HepG2 (cell line): ENCODE results near the gene LCA5. TPM values are rescaled to one million over a fixed set of nuclear protein-coding genes. Genes with fewer than 3 reads are reported as not detected.

ENCODE experiments used
- ARNT ChIP-seq: fragments of 450-650 bp; IDR thresholded peaks from 2 replicates; pipeline ENCODE4 v1.6.1; 2017
- JARID2 ChIP-seq: sonication (generic); formaldehyde crosslinking; IDR thresholded peaks from 2 replicates; pipeline ENCODE4 v1.8.1; 2023; ENCODE audit warnings: missing genetic modification reagents, inconsistent platforms; ENCODE audit not compliant: insufficient replicate concordance
- JUND ChIP-seq: sonication (generic); formaldehyde crosslinking; IDR thresholded peaks from 2 replicates; pipeline ENCODE4 v1.8.0; 2022; ENCODE audit warnings: mild to moderate bottlenecking, missing genetic modification reagents
- PAWR ChIP-seq: sonication (generic); formaldehyde crosslinking; IDR thresholded peaks from 2 replicates; pipeline ENCODE4 v1.4.0; 2020; ENCODE audit warnings: missing genetic modification reagents, mild to moderate bottlenecking, borderline replicate concordance
- PRPF4 ChIP-seq: fragments of 200-400 bp; formaldehyde crosslinking; IDR thresholded peaks from 2 replicates; pipeline ENCODE4 v1.6.1; 2016; ENCODE audit warnings: low read length, low read depth; ENCODE audit not compliant: poor library complexity, severe bottlenecking
- RARA ChIP-seq: IDR thresholded peaks from 2 replicates; pipeline ENCODE4 v1.6.1; 2016; ENCODE audit warnings: missing genetic modification reagents, missing compliant biosample characterization
- REL ChIP-seq: sonication (generic); formaldehyde crosslinking; conservative IDR thresholded peaks from 2 replicates; pipeline ENCODE4 v1.8.0; 2022; ENCODE audit warnings: mild to moderate bottlenecking, missing genetic modification reagents, moderate library complexity
- RFX1 ChIP-seq: fragments of 450-650 bp; IDR thresholded peaks from 2 replicates; pipeline ENCODE4 v1.6.1; 2017
- SMARCE1 ChIP-seq: fragments of 450-650 bp; IDR thresholded peaks from 2 replicates; pipeline ENCODE4 v1.6.1; 2017; ENCODE audit warnings: borderline replicate concordance
- ZBTB42 ChIP-seq: sonication (generic); formaldehyde crosslinking; IDR thresholded peaks from 2 replicates; pipeline ENCODE4 v1.5.0; 2020; ENCODE audit warnings: mild to moderate bottlenecking, missing genetic modification reagents
- ZNF205 ChIP-seq: IDR thresholded peaks from 2 replicates; pipeline ENCODE4 v1.6.1; 2018; ENCODE audit warnings: missing biosample characterization, missing genetic modification reagents
- ZNF207 ChIP-seq: fragments of 450-650 bp; IDR thresholded peaks from 2 replicates; pipeline ENCODE4 v1.6.1; 2016; ENCODE audit warnings: antibody characterized with exemption, borderline replicate concordance
- ZNF337 ChIP-seq: sonication (generic); formaldehyde crosslinking; IDR thresholded peaks from 2 replicates; pipeline ENCODE4 v1.5.1; 2020; ENCODE audit warnings: missing genetic modification reagents, low read depth, mild to moderate bottlenecking, borderline replicate concordance
- ZNF501 ChIP-seq: sonication (generic); formaldehyde crosslinking; IDR thresholded peaks from 2 replicates; pipeline ENCODE4 v1.5.1; 2020; ENCODE audit warnings: mild to moderate bottlenecking, moderate library complexity, missing genetic modification reagents
- ZNF550 ChIP-seq: sonication (generic); formaldehyde crosslinking; IDR thresholded peaks from 2 replicates; pipeline ENCODE4 v1.4.0; 2020; ENCODE audit warnings: mild to moderate bottlenecking, missing genetic modification reagents, borderline replicate concordance
- ZNF556 ChIP-seq: sonication (generic); formaldehyde crosslinking; IDR thresholded peaks from 2 replicates; pipeline ENCODE4 v1.4.0; 2020; ENCODE audit warnings: mild to moderate bottlenecking, missing genetic modification reagents, borderline replicate concordance
- ZNF644 ChIP-seq: IDR thresholded peaks from 2 replicates; pipeline ENCODE4 v1.6.1; 2016; ENCODE audit warnings: low read depth
- ZNF768 ChIP-seq: sonication (generic); formaldehyde crosslinking; IDR thresholded peaks from 2 replicates; pipeline ENCODE4 v1.4.0; 2020; ENCODE audit warnings: missing genetic modification reagents
- ZNF782 ChIP-seq: sonication (generic); formaldehyde crosslinking; IDR thresholded peaks from 2 replicates; pipeline ENCODE4 v1.4.0; 2020; ENCODE audit warnings: missing genetic modification reagents, mild to moderate bottlenecking, borderline replicate concordance
- polyA plus RNA-seq, 8 experiments: library from polyadenylated mRNA; depleted of rRNA in 3 of 8; stranded (reverse) in 7 of 8; unstranded in 1 of 8; fragments of >200 nt; fragmentation: Illumina TruSeq in 4 of 8; extraction: Trizol in 4 of 8; gene quantifications; 2 replicates each; pipeline versions ENCODE4 v1.2.1 to v1.2.3, GENCODE V29; 2011 to 2016; ENCODE audit warnings: low read depth in 4 of 8, missing spikeins in 1 of 8, mixed read lengths in 1 of 8; ENCODE audit not compliant: insufficient read depth in 1 of 8
- total RNA-seq, 5 experiments: library from RNA; depleted of rRNA; stranded (reverse); fragments of >200 nt; fragmentation: Illumina TruSeq; extraction: Trizol; gene quantifications; 2 replicates each; pipeline ENCODE4 v1.2.3, GENCODE V29; 2016; ENCODE audit warnings: low read depth in 1 of 5
- TF ChIP-seq, protein P1 (sequence below): sonication (generic); formaldehyde crosslinking; IDR thresholded peaks from 2 replicates; pipeline ENCODE4 v1.4.0; 2020; ENCODE audit warnings: mild to moderate bottlenecking, missing genetic modification reagents
- TF ChIP-seq, protein P2 (sequence below): sonication (generic); formaldehyde crosslinking; IDR thresholded peaks from 2 replicates; pipeline ENCODE4 v1.4.0; 2020; ENCODE audit warnings: missing genetic modification reagents
- TF ChIP-seq, protein P3 (sequence below): sonication (generic); formaldehyde crosslinking; conservative IDR thresholded peaks from 2 replicates; pipeline ENCODE4 v1.5.0; 2020; ENCODE audit warnings: missing genetic modification reagents
- TF ChIP-seq, protein P4 (sequence below): IDR thresholded peaks from 2 replicates; pipeline ENCODE4 v1.6.1; 2012; ENCODE audit warnings: low read depth, low read length, improper control_type of control experiment
- TF ChIP-seq, protein P5 (sequence below): sonication (generic); formaldehyde crosslinking; IDR thresholded peaks from 2 replicates; pipeline ENCODE4 v1.4.0; 2020; ENCODE audit warnings: missing genetic modification reagents, low read depth, mild to moderate bottlenecking, borderline replicate concordance
- TF ChIP-seq, protein P6 (sequence below): sonication (generic); formaldehyde crosslinking; IDR thresholded peaks from 2 replicates; pipeline ENCODE4 v1.4.0; 2020; ENCODE audit warnings: missing genetic modification reagents

LCA5 gene
- total and polyA plus RNA-seq, 2 of the 13 experiments (the other 11 are each of a cell fraction or from before 2014, with no cell fraction given), result 0.84 to 4.6 TPM

DNA sequence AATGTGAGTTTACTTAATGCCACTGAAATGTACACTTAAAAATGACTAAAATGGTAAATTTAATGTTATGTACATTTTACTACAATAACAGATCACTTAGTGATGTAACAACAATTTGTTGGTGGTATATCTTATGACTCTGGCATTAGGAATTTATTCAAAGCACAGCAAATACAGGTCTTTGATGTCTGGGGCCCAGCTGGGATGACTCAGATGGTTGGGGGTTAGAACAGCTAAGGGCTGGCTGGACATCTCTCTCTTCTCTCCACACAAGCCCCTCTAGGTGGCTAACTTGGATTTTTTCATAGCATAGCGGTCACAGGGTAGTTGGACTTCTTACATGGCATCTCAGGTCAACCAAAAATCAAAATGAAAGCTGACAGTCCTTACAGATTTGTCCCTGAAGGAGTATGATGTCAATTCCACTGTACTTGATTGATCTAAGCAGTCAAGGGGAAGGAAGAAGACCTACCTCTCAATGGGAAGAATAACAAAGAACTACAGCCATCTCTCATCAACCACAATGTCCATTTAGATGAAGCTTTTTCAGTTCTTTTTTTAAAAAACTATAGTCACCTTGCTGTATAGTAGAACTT is 37.5 kb upstream of the LCA5 start (continued):
- TF ChIP-seq, protein P1, sequence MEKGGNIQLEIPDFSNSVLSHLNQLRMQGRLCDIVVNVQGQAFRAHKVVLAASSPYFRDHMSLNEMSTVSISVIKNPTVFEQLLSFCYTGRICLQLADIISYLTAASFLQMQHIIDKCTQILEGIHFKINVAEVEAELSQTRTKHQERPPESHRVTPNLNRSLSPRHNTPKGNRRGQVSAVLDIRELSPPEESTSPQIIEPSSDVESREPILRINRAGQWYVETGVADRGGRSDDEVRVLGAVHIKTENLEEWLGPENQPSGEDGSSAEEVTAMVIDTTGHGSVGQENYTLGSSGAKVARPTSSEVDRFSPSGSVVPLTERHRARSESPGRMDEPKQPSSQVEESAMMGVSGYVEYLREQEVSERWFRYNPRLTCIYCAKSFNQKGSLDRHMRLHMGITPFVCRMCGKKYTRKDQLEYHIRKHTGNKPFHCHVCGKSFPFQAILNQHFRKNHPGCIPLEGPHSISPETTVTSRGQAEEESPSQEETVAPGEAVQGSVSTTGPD (CRISPR knock-in tag), result no peak
- TF ChIP-seq ZNF782 (no peak), RARA (CRISPR knock-in tag) (peak; percentile 31; the same call in 1 of the 2 replicates), ZBTB42 (CRISPR knock-in tag) (no peak), ARNT (no peak), SMARCE1 (no peak), PAWR (no peak), PRPF4 (no peak), JARID2 (CRISPR knock-in tag) (no peak), ZNF550 (CRISPR knock-in tag) (no peak), JUND (CRISPR knock-in tag) (0 out of 2 replicates have a peak, but pooled peaks have one; percentile 61), ZNF501 (no peak), ZNF337 (CRISPR knock-in tag) (no peak), RFX1 (no peak), ZNF207 (no peak), ZNF556 (CRISPR knock-in tag) (no peak), ZNF768 (no peak), ZNF644 (CRISPR knock-in tag) (0 out of 2 replicates have a peak, but pooled peaks have one; percentile 22), ZNF205 (CRISPR knock-in tag) (no peak), REL (no peak)
- TF ChIP-seq, protein P2, sequence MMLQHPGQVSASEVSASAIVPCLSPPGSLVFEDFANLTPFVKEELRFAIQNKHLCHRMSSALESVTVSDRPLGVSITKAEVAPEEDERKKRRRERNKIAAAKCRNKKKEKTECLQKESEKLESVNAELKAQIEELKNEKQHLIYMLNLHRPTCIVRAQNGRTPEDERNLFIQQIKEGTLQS (CRISPR knock-in tag), result peak; percentile 75
- TF ChIP-seq, protein P3, sequence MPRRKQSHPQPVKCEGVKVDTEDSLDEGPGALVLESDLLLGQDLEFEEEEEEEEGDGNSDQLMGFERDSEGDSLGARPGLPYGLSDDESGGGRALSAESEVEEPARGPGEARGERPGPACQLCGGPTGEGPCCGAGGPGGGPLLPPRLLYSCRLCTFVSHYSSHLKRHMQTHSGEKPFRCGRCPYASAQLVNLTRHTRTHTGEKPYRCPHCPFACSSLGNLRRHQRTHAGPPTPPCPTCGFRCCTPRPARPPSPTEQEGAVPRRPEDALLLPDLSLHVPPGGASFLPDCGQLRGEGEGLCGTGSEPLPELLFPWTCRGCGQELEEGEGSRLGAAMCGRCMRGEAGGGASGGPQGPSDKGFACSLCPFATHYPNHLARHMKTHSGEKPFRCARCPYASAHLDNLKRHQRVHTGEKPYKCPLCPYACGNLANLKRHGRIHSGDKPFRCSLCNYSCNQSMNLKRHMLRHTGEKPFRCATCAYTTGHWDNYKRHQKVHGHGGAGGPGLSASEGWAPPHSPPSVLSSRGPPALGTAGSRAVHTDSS, result no peak
- TF ChIP-seq, protein P4, sequence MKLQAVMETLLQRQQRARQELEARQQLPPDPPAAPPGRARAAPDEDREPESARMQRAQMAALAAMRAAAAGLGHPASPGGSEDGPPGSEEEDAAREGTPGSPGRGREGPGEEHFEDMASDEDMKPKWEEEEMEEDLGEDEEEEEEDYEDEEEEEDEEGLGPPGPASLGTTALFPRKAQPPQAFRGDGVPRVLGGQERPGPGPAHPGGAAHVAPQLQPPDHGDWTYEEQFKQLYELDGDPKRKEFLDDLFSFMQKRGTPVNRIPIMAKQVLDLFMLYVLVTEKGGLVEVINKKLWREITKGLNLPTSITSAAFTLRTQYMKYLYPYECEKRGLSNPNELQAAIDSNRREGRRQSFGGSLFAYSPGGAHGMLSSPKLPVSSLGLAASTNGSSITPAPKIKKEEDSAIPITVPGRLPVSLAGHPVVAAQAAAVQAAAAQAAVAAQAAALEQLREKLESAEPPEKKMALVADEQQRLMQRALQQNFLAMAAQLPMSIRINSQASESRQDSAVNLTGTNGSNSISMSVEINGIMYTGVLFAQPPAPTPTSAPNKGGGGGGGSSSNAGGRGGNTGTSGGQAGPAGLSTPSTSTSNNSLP, result no peak
- TF ChIP-seq, protein P5, sequence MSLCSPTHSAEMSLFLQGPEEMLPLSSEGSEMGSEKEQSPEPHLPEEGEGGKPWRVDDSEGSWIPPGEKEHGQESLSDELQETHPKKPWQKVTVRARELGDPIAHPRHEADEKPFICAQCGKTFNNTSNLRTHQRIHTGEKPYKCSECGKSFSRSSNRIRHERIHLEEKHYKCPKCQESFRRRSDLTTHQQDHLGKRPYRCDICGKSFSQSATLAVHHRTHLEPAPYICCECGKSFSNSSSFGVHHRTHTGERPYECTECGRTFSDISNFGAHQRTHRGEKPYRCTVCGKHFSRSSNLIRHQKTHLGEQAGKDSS (CRISPR knock-in tag), result no peak
- TF ChIP-seq, protein P6, sequence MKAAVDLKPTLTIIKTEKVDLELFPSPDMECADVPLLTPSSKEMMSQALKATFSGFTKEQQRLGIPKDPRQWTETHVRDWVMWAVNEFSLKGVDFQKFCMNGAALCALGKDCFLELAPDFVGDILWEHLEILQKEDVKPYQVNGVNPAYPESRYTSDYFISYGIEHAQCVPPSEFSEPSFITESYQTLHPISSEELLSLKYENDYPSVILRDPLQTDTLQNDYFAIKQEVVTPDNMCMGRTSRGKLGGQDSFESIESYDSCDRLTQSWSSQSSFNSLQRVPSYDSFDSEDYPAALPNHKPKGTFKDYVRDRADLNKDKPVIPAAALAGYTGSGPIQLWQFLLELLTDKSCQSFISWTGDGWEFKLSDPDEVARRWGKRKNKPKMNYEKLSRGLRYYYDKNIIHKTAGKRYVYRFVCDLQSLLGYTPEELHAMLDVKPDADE (CRISPR knock-in tag), result no peak
